IMR-90 (cell line): ENCODE measurements around the gene TPT1. TPM values are rescaled to one million over a fixed set of nuclear protein-coding genes. Genes with fewer than 3 reads are reported as not detected.

Experiments
- ATAC-seq: fragments of 200-7000 bp; cut with Tn5 transposase; 2 replicates; pipeline ENCODE4 v1.9.1; 2020; ENCODE audit warnings: low read depth, mild to moderate bottlenecking, moderate library complexity
- BruUV-seq: library from RNA; stranded (reverse); fragments of 400-500 nt; replicated peaks from 2 replicates; lab custom pipeline; 2021; lab: Mats Ljungman, UMichigan
- CTCF ChIA-PET: fragments of 300-600 bp; formaldehyde crosslinking; extraction: SDS; loops from one replicate; lab custom pipeline; 2021; ENCODE audit warnings: antibody characterized with exemption; lab: Yijun Ruan, JAX
- POLR2A ChIA-PET: fragments of 300-600 bp; sonication (Branson Sonifier 250); formaldehyde crosslinking; loops from one replicate; lab custom pipeline; 2022; ENCODE audit warnings: antibody characterized with exemption; ENCODE audit not compliant: unreplicated experiment; lab: Charles Lee
- DNase-seq: peaks from one replicate; pipeline ENCODE4 v3.0.0; 2013
- H2AFZ ChIP-seq: replicated peaks from 2 replicates; pipeline ENCODE3; 2013; ENCODE audit warnings: low read length, mild to moderate bottlenecking; ENCODE audit not compliant: poor library complexity
- H2AK5ac ChIP-seq: 2 replicates; pipeline ENCODE4 v1.6.1; 2013; ENCODE audit warnings: low read depth, low read length, inconsistent platforms
- H2AK9ac ChIP-seq: replicated peaks from 2 replicates; pipeline ENCODE3; 2013; ENCODE audit warnings: mild to moderate bottlenecking, low read depth, low read length, moderate library complexity; ENCODE audit not compliant: poor library complexity
- H2BK120ac ChIP-seq: 2 replicates; pipeline ENCODE4 v1.6.1; 2013; ENCODE audit warnings: low read depth, low read length, inconsistent platforms
- H2BK15ac ChIP-seq: 3 replicates; pipeline ENCODE4 v1.6.1; 2013; ENCODE audit warnings: low read depth, low read length, inconsistent platforms
- H2BK20ac ChIP-seq: 2 replicates; pipeline ENCODE4 v1.6.1; 2013; ENCODE audit warnings: low read depth, mild to moderate bottlenecking, inconsistent platforms, low read length, moderate library complexity
- H2BK5ac ChIP-seq: 2 replicates; pipeline ENCODE4 v1.6.1; 2013; ENCODE audit warnings: mild to moderate bottlenecking, low read depth, low read length, inconsistent platforms; ENCODE audit not compliant: poor library complexity, severe bottlenecking
- H3K14ac ChIP-seq: replicated peaks from 2 replicates; pipeline ENCODE4 v1.6.1; 2013; ENCODE audit warnings: low read depth, low read length, inconsistent platforms
- H3K18ac ChIP-seq: 2 replicates; pipeline ENCODE4 v1.6.1; 2013; ENCODE audit warnings: low read depth, low read length, control low read depth
- H3K23ac ChIP-seq: 2 replicates; pipeline ENCODE4 v1.6.1; 2013; ENCODE audit warnings: low read depth, low read length, inconsistent platforms
- H3K27ac ChIP-seq: 2 replicates; pipeline ENCODE4 v1.5.1; 2013; ENCODE audit warnings: mild to moderate bottlenecking, control low read depth, low read length; ENCODE audit not compliant: insufficient read depth
- H3K27me3 ChIP-seq: 2 replicates; pipeline ENCODE4 v1.6.1; 2013; ENCODE audit warnings: low read length; ENCODE audit not compliant: control insufficient read depth, insufficient read depth
- H3K36me3 ChIP-seq: 2 replicates; pipeline ENCODE4 v1.6.1; 2013; ENCODE audit warnings: low read length, mixed read lengths; ENCODE audit not compliant: control insufficient read depth, insufficient read depth
- H3K4ac ChIP-seq: 2 replicates; pipeline ENCODE4 v1.6.1; 2013; ENCODE audit warnings: low read depth, low read length, inconsistent platforms
- H3K4me1 ChIP-seq: 2 replicates; pipeline ENCODE4 v1.6.1; 2013; ENCODE audit warnings: low read length, mixed read lengths; ENCODE audit not compliant: control insufficient read depth, insufficient read depth
- H3K4me2 ChIP-seq: 2 replicates; pipeline ENCODE4 v1.6.1; 2013; ENCODE audit warnings: low read depth, mild to moderate bottlenecking, control low read depth, low read length, moderate library complexity
- H3K4me3 ChIP-seq: 2 replicates; pipeline ENCODE4 v1.5.1; 2013; ENCODE audit warnings: low read depth, mild to moderate bottlenecking, control low read depth, low read length, moderate library complexity; ENCODE audit not compliant: insufficient read depth
- H3K56ac ChIP-seq: 2 replicates; pipeline ENCODE4 v1.6.1; 2013; ENCODE audit warnings: low read length, inconsistent platforms; ENCODE audit not compliant: insufficient read depth; ENCODE audit errors: extremely low read depth
- H3K79me1 ChIP-seq, 2 experiments: 2 replicates each; pipeline ENCODE4 v1.6.1; 2013; ENCODE audit warnings: low read length in 2 of 2, inconsistent platforms in 1 of 2, low read depth in 1 of 2
- H3K9ac ChIP-seq: 2 replicates; pipeline ENCODE4 v1.6.1; 2013; ENCODE audit warnings: low read depth, low read length, control low read depth
- H3K9me1 ChIP-seq: 2 replicates; pipeline ENCODE4 v1.6.1; 2013; ENCODE audit warnings: low read length, inconsistent platforms; ENCODE audit not compliant: insufficient read depth
- H3K9me3 ChIP-seq: 2 replicates; pipeline ENCODE4 v1.6.1; 2013; ENCODE audit warnings: low read length; ENCODE audit not compliant: control insufficient read depth, insufficient read depth
- H4K20me1 ChIP-seq: 2 replicates; pipeline ENCODE4 v1.6.1; 2013; ENCODE audit warnings: low read length, inconsistent platforms; ENCODE audit not compliant: insufficient read depth
- H4K5ac ChIP-seq: 2 replicates; pipeline ENCODE4 v1.6.1; 2013; ENCODE audit warnings: mild to moderate bottlenecking, low read depth, low read length, control low read depth
- H4K8ac ChIP-seq, 2 experiments: 2 replicates each; pipeline ENCODE4 v1.6.1; 2013; ENCODE audit warnings: low read depth in 2 of 2, low read length in 2 of 2, control low read depth in 1 of 2, inconsistent platforms in 1 of 2
- H4K91ac ChIP-seq: 2 replicates; pipeline ENCODE4 v1.6.1; 2013; ENCODE audit warnings: low read depth, low read length, inconsistent platforms; ENCODE audit not compliant: insufficient read depth
- CEBPB ChIP-seq: IDR thresholded peaks from 2 replicates; pipeline ENCODE4 v1.6.1; 2012; ENCODE audit warnings: low read depth, low read length, improper control_type of control experiment
- POLR2A ChIP-seq: IDR thresholded peaks from 2 replicates; pipeline ENCODE4 v1.6.1; 2012; ENCODE audit warnings: mild to moderate bottlenecking, low read depth, low read length
- WGBS, 2 experiments: methylation state at CpG; one replicate each; pipeline versions ENCODE4 v1.1.5 to v1.1.7; 2013; ENCODE audit warnings: missing lambda C conversion rate in 2 of 2; ENCODE audit not compliant: insufficient read length in 1 of 2; ENCODE audit errors: extremely low coverage in 2 of 2; 5-methylcytosine and 5-hydroxymethylcytosine counted together
- dilution Hi-C: fragments of 300-500 bp; cut with HindIII; formaldehyde crosslinking; loops from one replicate; pipeline ENCODE4 v1.14.3; 2018; ENCODE audit warnings: low sequenced_read_pairs; ENCODE audit not compliant: unreplicated experiment
- in situ Hi-C: fragments of 300-500 bp; cut with MboI; formaldehyde crosslinking; loops from 3 replicates; pipeline ENCODE4 v1.14.3; 2019; ENCODE audit warnings: low sequenced_read_pairs, inconsistent platforms, mixed read lengths
- intact Hi-C: fragments of 100-400 bp; cut with micrococcal nuclease; formaldehyde crosslinking; loops from 2 replicates; pipeline ENCODE4 v1.10.0; 2022
- polyA plus RNA-seq, 3 experiments: library from polyadenylated mRNA; depleted of rRNA; stranded (reverse); fragments of >200 nt; gene quantifications; 2 replicates each; pipeline ENCODE4 v1.2.3, GENCODE V29; 2012; ENCODE audit warnings: low replicate concordance in 1 of 3
- total RNA-seq: library from RNA; depleted of rRNA; stranded (reverse); fragments of >200 nt; gene quantifications from 2 replicates; pipeline ENCODE4 v1.2.3, GENCODE V29; 2012

TPT1 gene
- total and polyA plus RNA-seq, 2 of the 4 experiments (the other 2 are of a cell fraction), result 1,663 to 2,665 TPM

- H3K4me1 ChIP-seq, result no peaks in the 10 kb centered on the region; the same call in 1 of the 2 replicates
- in situ Hi-C loops, result loop anchor here (25.0 kb wide), 2 partner anchors 823 to 1398 kb away; no protein-coding TSS in a partner anchor
- H4K8ac ChIP-seq, result peak overlapping the region in 1 of 2 experiments; percentile 13; a peak in 1 of 4 replicates
- no peak overlapping the region for H3K14ac ChIP-seq
- peak overlapping the region; percentile 77 for H3K4me2 ChIP-seq
- H3K9me1 ChIP-seq, result no peaks in the 10 kb centered on the region
- H3K18ac ChIP-seq, result no peak overlapping the region
- dilution Hi-C loops, result no loop called here
- no peak overlapping the region for H3K9ac ChIP-seq
- H3K27me3 ChIP-seq, result no peaks in the 10 kb centered on the region
- intact Hi-C loops, result loop anchor here (5.0 kb wide), 1 partner anchor 598 kb away; no protein-coding TSS in a partner anchor
- 69% methylated on average over 4 of the region's 15 CpGs; no CpG with 5 or more reads in 1 of the 2 experiments for WGBS, 2 experiments
- H4K5ac ChIP-seq, result no peak overlapping the region
- H3K27ac ChIP-seq, result no peak overlapping the region
- BruUV-seq, result no TSS peak
- H2BK5ac ChIP-seq, result no peak overlapping the region
- no peak overlapping the region for H3K4me3 ChIP-seq
- H2AK9ac ChIP-seq, result peak overlapping the region; percentile 10
- DNase-seq (no peak), ATAC-seq (no peak)
- no peak overlapping the region for H3K4ac ChIP-seq
- POLR2A ChIA-PET, result no interaction called here
- H3K56ac ChIP-seq, result no peak overlapping the region
- H4K20me1 ChIP-seq, result no peaks in the 10 kb centered on the region
- no peak overlapping the region; the same call in 1 of the 2 replicates for H2BK20ac ChIP-seq
- no peak overlapping the region; the same call in 2 of the 3 replicates for H2BK15ac ChIP-seq
- H3K9me3 ChIP-seq, result no peaks in the 10 kb centered on the region
- TF ChIP-seq CEBPB (0 out of 2 replicates have a peak, but pooled peaks have one; percentile 5), POLR2A (no peak)
- no peaks in the 10 kb centered on the region for H3K79me1 ChIP-seq
- H2BK120ac ChIP-seq, result no peak overlapping the region; the same call in 1 of the 2 replicates
- CTCF ChIA-PET, result interaction anchor here (0.6 to 3.1 kb wide), 3 partner anchors 37 to 337 kb away, joined by 3 to 21 read pairs (median 5); no protein-coding TSS in a partner anchor
- H3K23ac ChIP-seq, result 0 out of 2 replicates have a peak overlapping the region, but pooled peaks have one; percentile 42
- H4K91ac ChIP-seq, result peak overlapping the region; percentile 44; the same call in 1 of the 2 replicates
- no peaks in the 10 kb centered on the region for H3K36me3 ChIP-seq
- H2AK5ac ChIP-seq, result no peak overlapping the region
- peak overlapping the region; percentile 80 for H2AFZ ChIP-seq
These were observed 30.4 kb downstream of the TPT1 start for GRCh38 chr13:45310341-45311131.
